Right lobe of liver (tissue), 4 donors: ENCODE results near the gene PSMC4.

ENCODE experiments used
- CTCF ChIP-seq, 4 donors: fragments of 200-600 bp in 3 of 4; fragments of 450-650 bp in 1 of 4; IDR thresholded peaks; one replicate each; pipeline versions ENCODE4 v1.5.1 to v1.8.0; 2016 to 2022; ENCODE audit warnings: antibody characterized with exemption in 4 of 4, mild to moderate bottlenecking in 2 of 4
- POLR2A ChIP-seq: fragments of 450-650 bp; IDR thresholded peaks from one replicate; pipeline ENCODE4 v1.6.1; 2017; ENCODE audit warnings: antibody characterized with exemption, mild to moderate bottlenecking
- donor health status: DM: no; HTN: no; CAD: no.
- donor health status: DM: no; HTN: no; CAD: no.
- donor health status: DM: no; HTN: yes; CAD: no.

GRCh38 chr19:39935364-39935661, 35.7 kb upstream of the PSMC4 start:
- TF ChIP-seq CTCF (IDR thresholded peaks at IDR 0.05) (no peak), POLR2A (no peak)
